ENCODE data around the gene KRTAP5-3.

KRTAP5-3 gene

GRCh38 chr11:1567721-1568100 lies 40.6 kb downstream of the KRTAP5-3 start:
- peak overlapping the region; percentile 11 for H2BK5ac ChIP-seq (ENCODE audit: low read length)
- peak overlapping the region; percentile 89 for H3K14ac ChIP-seq (ENCODE audit: low read length)
- no peak for DNase-seq (ENCODE audit: low spot score)
- H2AK5ac ChIP-seq (ENCODE audit: low read depth, low read length), result peak overlapping the region; percentile 76
- H2BK15ac ChIP-seq (ENCODE audit: low read length), result no peak overlapping the region
- H3K27me3 ChIP-seq (ENCODE audit: control insufficient read depth in 3 of 3, insufficient read depth in 3 of 3, low read depth in 1 of 3, low read length in 3 of 3), result peaks cover 3 to 60% (median 15%) of the 10 kb centered on the region in 3 experiments
- H3K23ac ChIP-seq (ENCODE audit: low read depth, low read length, poor library complexity), result no peak overlapping the region
- no peak overlapping the region for H3K4ac ChIP-seq (ENCODE audit: low read length)
- no CpG with 5 or more reads among the region's 7 CpGs for WGBS, 2 donors (ENCODE audit: extremely low coverage in 2 of 2, insufficient read length in 2 of 2, insufficient replicate concordance in 1 of 2)
- H3K4me3 ChIP-seq (ENCODE audit: low read length in 2 of 2), result no peak overlapping the region
- no peak overlapping the region for H2BK12ac ChIP-seq (ENCODE audit: low read length)
- H3K4me2 ChIP-seq (ENCODE audit: insufficient read depth, low read length, poor library complexity, severe bottlenecking), result no peak overlapping the region
- H3K36me3 ChIP-seq (replicated peaks in 1 of 2; ENCODE audit: control insufficient read depth in 2 of 2, insufficient read depth in 2 of 2, low read length in 2 of 2), result peaks cover 0 to 3% of the 10 kb centered on the region in 2 donors
- H3K4me1 ChIP-seq (ENCODE audit: control insufficient read depth in 2 of 2, insufficient read depth in 1 of 2, low read depth in 1 of 2, low read length in 2 of 2), result peaks cover 21 to 28% of the 10 kb centered on the region in 2 donors
- peak overlapping the region; percentile 35 for H3K18ac ChIP-seq (ENCODE audit: low read length)
- no peak overlapping the region for H2AFZ ChIP-seq (ENCODE audit: low read length)
- no peak overlapping the region for H3K27ac ChIP-seq (replicated peaks; ENCODE audit: low read length)
- H3K9ac ChIP-seq (ENCODE audit: low read depth, low read length, poor library complexity), result no peak overlapping the region
- no peak overlapping the region for H4K8ac ChIP-seq (ENCODE audit: low read depth, low read length)
- H4K91ac ChIP-seq (ENCODE audit: low read depth, low read length, poor library complexity), result no peak overlapping the region
- H3K79me1 ChIP-seq (ENCODE audit: low read depth, low read length), result peaks cover 7% of the 10 kb centered on the region
- H2BK120ac ChIP-seq (ENCODE audit: low read depth, low read length), result no peak overlapping the region
- H3K9me3 ChIP-seq (replicated peaks in 1 of 2; ENCODE audit: control insufficient read depth in 2 of 2, insufficient read depth in 1 of 2, low read depth in 1 of 2, low read length in 2 of 2), result peaks cover 0 to 3% of the 10 kb centered on the region in 2 donors

GRCh38 chr11:1567052-1567720 lies 41.1 kb downstream of the KRTAP5-3 start:
- no CpG with 5 or more reads among the region's 13 CpGs for WGBS, 2 donors (ENCODE audit: extremely low coverage in 2 of 2, insufficient read length in 2 of 2, insufficient replicate concordance in 1 of 2)
- Histone ChIP-seq H3K23ac (ENCODE audit: low read depth, low read length, poor library complexity) (peak overlapping the region; percentile 73), H2AFZ (ENCODE audit: low read length) (no peak overlapping the region), H3K36me3 (replicated peaks in 1 of 2; ENCODE audit: control insufficient read depth in 2 of 2, insufficient read depth in 2 of 2, low read length in 2 of 2) (peaks cover 0 to 6% of the 10 kb centered on the region in 2 donors), H3K4ac (ENCODE audit: low read length) (peak overlapping the region; percentile 66), H2AK5ac (ENCODE audit: low read depth, low read length) (peak overlapping the region; percentile 81), H3K27ac (replicated peaks; ENCODE audit: low read length) (no peak overlapping the region), H2BK12ac (ENCODE audit: low read length) (no peak overlapping the region), H3K4me2 (ENCODE audit: insufficient read depth, low read length, poor library complexity, severe bottlenecking) (no peak overlapping the region), H3K4me3 (ENCODE audit: low read length in 2 of 2) (no peak overlapping the region), H3K79me1 (ENCODE audit: low read depth, low read length) (peaks cover 7% of the 10 kb centered on the region), H4K91ac (ENCODE audit: low read depth, low read length, poor library complexity) (no peak overlapping the region), H3K4me1 (ENCODE audit: control insufficient read depth in 2 of 2, insufficient read depth in 1 of 2, low read depth in 1 of 2, low read length in 2 of 2) (peaks cover 21 to 28% of the 10 kb centered on the region in 2 donors), H2BK120ac (ENCODE audit: low read depth, low read length) (no peak overlapping the region), H3K18ac (ENCODE audit: low read length) (peak overlapping the region; percentile 48), H2BK15ac (ENCODE audit: low read length) (peak overlapping the region; percentile 27), H3K27me3 (ENCODE audit: control insufficient read depth in 3 of 3, insufficient read depth in 3 of 3, low read depth in 1 of 3, low read length in 3 of 3) (peaks cover 0 to 60% (median 12%) of the 10 kb centered on the region in 3 experiments), H3K14ac (ENCODE audit: low read length) (peak overlapping the region; percentile 89), H4K8ac (ENCODE audit: low read depth, low read length) (no peak overlapping the region), H3K9ac (ENCODE audit: low read depth, low read length, poor library complexity) (peak overlapping the region; percentile 21), H2BK5ac (ENCODE audit: low read length) (peak overlapping the region; percentile 24), H3K9me3 (replicated peaks in 1 of 2; ENCODE audit: control insufficient read depth in 2 of 2, insufficient read depth in 1 of 2, low read depth in 1 of 2, low read length in 2 of 2) (peaks cover 0 to 3% of the 10 kb centered on the region in 2 donors)
- DNase-seq (ENCODE audit: low spot score), result no peak

- Histone ChIP-seq H4K8ac (ENCODE audit: low read depth, low read length) (no peak overlapping the region), H2BK120ac (ENCODE audit: low read depth, low read length) (no peak overlapping the region), H3K9ac (ENCODE audit: low read depth, low read length, poor library complexity) (peak overlapping the region; percentile 21), H2AK5ac (ENCODE audit: low read depth, low read length) (peak overlapping the region; percentile 81), H3K4me3 (ENCODE audit: low read length in 2 of 2) (no peak overlapping the region), H3K9me3 (replicated peaks in 1 of 2; ENCODE audit: control insufficient read depth in 2 of 2, insufficient read depth in 1 of 2, low read depth in 1 of 2, low read length in 2 of 2) (peaks cover 0 to 3% of the 10 kb centered on the region in 2 donors), H3K27ac (replicated peaks; ENCODE audit: low read length) (no peak overlapping the region), H3K14ac (ENCODE audit: low read length) (no peak overlapping the region), H3K4ac (ENCODE audit: low read length) (no peak overlapping the region), H4K91ac (ENCODE audit: low read depth, low read length, poor library complexity) (no peak overlapping the region), H3K36me3 (replicated peaks in 1 of 2; ENCODE audit: control insufficient read depth in 2 of 2, insufficient read depth in 2 of 2, low read length in 2 of 2) (peaks cover 0 to 7% of the 10 kb centered on the region in 2 donors), H2AFZ (ENCODE audit: low read length) (no peak overlapping the region), H3K4me1 (ENCODE audit: control insufficient read depth in 2 of 2, insufficient read depth in 1 of 2, low read depth in 1 of 2, low read length in 2 of 2) (peaks cover 21 to 28% of the 10 kb centered on the region in 2 donors), H2BK5ac (ENCODE audit: low read length) (peak overlapping the region; percentile 24), H3K4me2 (ENCODE audit: insufficient read depth, low read length, poor library complexity, severe bottlenecking) (no peak overlapping the region), H3K79me1 (ENCODE audit: low read depth, low read length) (peaks cover 7% of the 10 kb centered on the region), H3K18ac (ENCODE audit: low read length) (peak overlapping the region; percentile 66), H2BK12ac (ENCODE audit: low read length) (no peak overlapping the region), H3K23ac (ENCODE audit: low read depth, low read length, poor library complexity) (peak overlapping the region; percentile 73), H3K27me3 (ENCODE audit: control insufficient read depth in 3 of 3, insufficient read depth in 3 of 3, low read depth in 1 of 3, low read length in 3 of 3) (peaks cover 0 to 60% (median 11%) of the 10 kb centered on the region in 3 experiments), H2BK15ac (ENCODE audit: low read length) (no peak overlapping the region)
- no CpG with 5 or more reads among the region's 20 CpGs for WGBS, 2 donors (ENCODE audit: extremely low coverage in 2 of 2, insufficient read length in 2 of 2, insufficient replicate concordance in 1 of 2)
- no peak for DNase-seq (ENCODE audit: low spot score)
These were observed 41.7 kb downstream of the KRTAP5-3 start for GRCh38 chr11:1566381-1567051.

- Histone ChIP-seq H3K23ac (ENCODE audit: low read depth, low read length, poor library complexity) (no peak overlapping the region), H3K4me2 (ENCODE audit: insufficient read depth, low read length, poor library complexity, severe bottlenecking) (no peak overlapping the region), H3K4ac (ENCODE audit: low read length) (no peak overlapping the region), H3K27ac (replicated peaks; ENCODE audit: low read length) (no peak overlapping the region), H3K4me3 (ENCODE audit: low read length in 2 of 2) (no peak overlapping the region), H3K79me1 (ENCODE audit: low read depth, low read length) (peaks cover 5% of the 10 kb centered on the region), H3K14ac (ENCODE audit: low read length) (no peak overlapping the region), H2BK12ac (ENCODE audit: low read length) (no peak overlapping the region), H3K18ac (ENCODE audit: low read length) (peak overlapping the region; percentile 3), H2AK5ac (ENCODE audit: low read depth, low read length) (peak overlapping the region; percentile 90), H2BK5ac (ENCODE audit: low read length) (no peak overlapping the region), H2BK15ac (ENCODE audit: low read length) (no peak overlapping the region), H4K91ac (ENCODE audit: low read depth, low read length, poor library complexity) (no peak overlapping the region), H3K4me1 (ENCODE audit: control insufficient read depth in 2 of 2, insufficient read depth in 1 of 2, low read depth in 1 of 2, low read length in 2 of 2) (peaks cover 19 to 27% of the 10 kb centered on the region in 2 donors), H4K8ac (ENCODE audit: low read depth, low read length) (no peak overlapping the region), H2BK120ac (ENCODE audit: low read depth, low read length) (no peak overlapping the region), H3K9me3 (replicated peaks in 1 of 2; ENCODE audit: control insufficient read depth in 2 of 2, insufficient read depth in 1 of 2, low read depth in 1 of 2, low read length in 2 of 2) (peaks cover 0 to 3% of the 10 kb centered on the region in 2 donors), H2AFZ (ENCODE audit: low read length) (no peak overlapping the region), H3K36me3 (replicated peaks in 1 of 2; ENCODE audit: control insufficient read depth in 2 of 2, insufficient read depth in 2 of 2, low read length in 2 of 2) (peaks cover 0 to 7% of the 10 kb centered on the region in 2 donors), H3K27me3 (ENCODE audit: control insufficient read depth in 3 of 3, insufficient read depth in 3 of 3, low read depth in 1 of 3, low read length in 3 of 3) (peaks cover 0 to 56% (median 7%) of the 10 kb centered on the region in 3 experiments), H3K9ac (ENCODE audit: low read depth, low read length, poor library complexity) (no peak overlapping the region)
- DNase-seq (ENCODE audit: low spot score), result no peak
- no CpG with 5 or more reads among the region's 5 CpGs for WGBS, 2 donors (ENCODE audit: extremely low coverage in 2 of 2, insufficient read length in 2 of 2, insufficient replicate concordance in 1 of 2)
These were observed 42.4 kb downstream of the KRTAP5-3 start for GRCh38 chr11:1565904-1566247.
